Measurements from ENCODE around the gene ZFC3H1. TPM values are rescaled to one million over a fixed set of nuclear protein-coding genes. Genes with fewer than 3 reads are reported as not detected.

Gene ZFC3H1, protein sequence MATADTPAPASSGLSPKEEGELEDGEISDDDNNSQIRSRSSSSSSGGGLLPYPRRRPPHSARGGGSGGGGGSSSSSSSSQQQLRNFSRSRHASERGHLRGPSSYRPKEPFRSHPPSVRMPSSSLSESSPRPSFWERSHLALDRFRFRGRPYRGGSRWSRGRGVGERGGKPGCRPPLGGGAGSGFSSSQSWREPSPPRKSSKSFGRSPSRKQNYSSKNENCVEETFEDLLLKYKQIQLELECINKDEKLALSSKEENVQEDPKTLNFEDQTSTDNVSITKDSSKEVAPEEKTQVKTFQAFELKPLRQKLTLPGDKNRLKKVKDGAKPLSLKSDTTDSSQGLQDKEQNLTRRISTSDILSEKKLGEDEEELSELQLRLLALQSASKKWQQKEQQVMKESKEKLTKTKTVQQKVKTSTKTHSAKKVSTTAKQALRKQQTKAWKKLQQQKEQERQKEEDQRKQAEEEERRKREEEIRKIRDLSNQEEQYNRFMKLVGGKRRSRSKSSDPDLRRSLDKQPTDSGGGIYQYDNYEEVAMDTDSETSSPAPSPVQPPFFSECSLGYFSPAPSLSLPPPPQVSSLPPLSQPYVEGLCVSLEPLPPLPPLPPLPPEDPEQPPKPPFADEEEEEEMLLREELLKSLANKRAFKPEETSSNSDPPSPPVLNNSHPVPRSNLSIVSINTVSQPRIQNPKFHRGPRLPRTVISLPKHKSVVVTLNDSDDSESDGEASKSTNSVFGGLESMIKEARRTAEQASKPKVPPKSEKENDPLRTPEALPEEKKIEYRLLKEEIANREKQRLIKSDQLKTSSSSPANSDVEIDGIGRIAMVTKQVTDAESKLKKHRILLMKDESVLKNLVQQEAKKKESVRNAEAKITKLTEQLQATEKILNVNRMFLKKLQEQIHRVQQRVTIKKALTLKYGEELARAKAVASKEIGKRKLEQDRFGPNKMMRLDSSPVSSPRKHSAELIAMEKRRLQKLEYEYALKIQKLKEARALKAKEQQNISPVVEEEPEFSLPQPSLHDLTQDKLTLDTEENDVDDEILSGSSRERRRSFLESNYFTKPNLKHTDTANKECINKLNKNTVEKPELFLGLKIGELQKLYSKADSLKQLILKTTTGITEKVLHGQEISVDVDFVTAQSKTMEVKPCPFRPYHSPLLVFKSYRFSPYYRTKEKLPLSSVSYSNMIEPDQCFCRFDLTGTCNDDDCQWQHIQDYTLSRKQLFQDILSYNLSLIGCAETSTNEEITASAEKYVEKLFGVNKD (N-terminal part only)
- 8.9 and 17.1 TPM in 2 replicates for total RNA-seq (2016; rRNA removed; fragmentation: Illumina TruSeq; extraction: Trizol)
- 5.0 and 6.0 TPM in 2 replicates for total RNA-seq (2016; cell fraction: cytosol; rRNA removed; fragmentation: Illumina TruSeq; extraction: Trizol; ENCODE audit: low read depth)
- total RNA-seq (2016; cell fraction: insoluble cytoplasmic fraction; rRNA removed; fragmentation: Illumina TruSeq; extraction: Trizol) = 7.0 and 13.0 TPM in 2 replicates
- 4.6 and 5.9 TPM in 2 replicates for total RNA-seq (2016; cell fraction: membrane; rRNA removed; fragmentation: Illumina TruSeq; extraction: Trizol)
- total RNA-seq (2016; cell fraction: nucleus; rRNA removed; fragmentation: Illumina TruSeq; extraction: Trizol) = 73.8 and 77.3 TPM in 2 replicates
- 31.4 and 38.3 TPM in 2 replicates for polyA plus RNA-seq (2011; rRNA removed)
- polyA plus RNA-seq (2011; cell fraction: cytosol; rRNA removed) = 4.3 and 6.5 TPM in 2 replicates
- 96.5 and 110 TPM in 2 replicates for polyA plus RNA-seq (2011; cell fraction: nucleus; rRNA removed)
- 19.0 and 21.7 TPM in 2 replicates for polyA plus RNA-seq (2012)
- polyA plus RNA-seq (2016; cell fraction: cytosol; fragmentation: Illumina TruSeq; extraction: Trizol; ENCODE audit: low read depth) = 0.44 and 0.55 TPM in 2 replicates
- 7.3 and 8.6 TPM in 2 replicates for polyA plus RNA-seq (2016; cell fraction: insoluble cytoplasmic fraction; fragmentation: Illumina TruSeq; extraction: Trizol; ENCODE audit: low read depth)
- polyA plus RNA-seq (2016; cell fraction: membrane; fragmentation: Illumina TruSeq; extraction: Trizol; ENCODE audit: low read depth) = 1.7 and 1.9 TPM in 2 replicates
- polyA plus RNA-seq (2016; cell fraction: nucleus; fragmentation: Illumina TruSeq; extraction: Trizol; ENCODE audit: insufficient read depth, low read depth) = 99.4 and 110 TPM in 2 replicates
- 11.8 and 15.6 TPM in 2 replicates for polyA minus RNA-seq (2011; rRNA and poly(A)+ RNA removed; ENCODE audit: low replicate concordance)
- 6.1 and 11.4 TPM in 2 replicates for polyA minus RNA-seq (2011; cell fraction: cytosol; rRNA and poly(A)+ RNA removed)
- polyA minus RNA-seq (2011; cell fraction: nucleus; rRNA and poly(A)+ RNA removed) = 208 and 220 TPM in 2 replicates
- Bru-seq, nascent RNA = percentile 96 among the genes with signal in this experiment
- BruChase-seq, experiment 1, labeled RNA remaining after a 6-hour chase = percentile 82 among the genes with signal in this experiment
- percentile 95 among the genes with signal in this experiment for BruChase-seq, experiment 2, labeled RNA remaining after a 2-hour chase
- long read RNA-seq, experiment 1, transcript ZFC3H1-206 (2 exons, 1,771 nt) = major isoform, 5 of 12 reads
- long read RNA-seq, experiment 1, partial matches to known transcripts = 3 of 12 reads
- long read RNA-seq, experiment 1, other reads (novel, unspliced or antisense) = 3 of 12 reads
- long read RNA-seq, experiment 2, partial matches to known transcripts = 2 of 3 reads
- long read RNA-seq, experiment 2, other reads (novel, unspliced or antisense) = 1 of 3 reads

DNA sequence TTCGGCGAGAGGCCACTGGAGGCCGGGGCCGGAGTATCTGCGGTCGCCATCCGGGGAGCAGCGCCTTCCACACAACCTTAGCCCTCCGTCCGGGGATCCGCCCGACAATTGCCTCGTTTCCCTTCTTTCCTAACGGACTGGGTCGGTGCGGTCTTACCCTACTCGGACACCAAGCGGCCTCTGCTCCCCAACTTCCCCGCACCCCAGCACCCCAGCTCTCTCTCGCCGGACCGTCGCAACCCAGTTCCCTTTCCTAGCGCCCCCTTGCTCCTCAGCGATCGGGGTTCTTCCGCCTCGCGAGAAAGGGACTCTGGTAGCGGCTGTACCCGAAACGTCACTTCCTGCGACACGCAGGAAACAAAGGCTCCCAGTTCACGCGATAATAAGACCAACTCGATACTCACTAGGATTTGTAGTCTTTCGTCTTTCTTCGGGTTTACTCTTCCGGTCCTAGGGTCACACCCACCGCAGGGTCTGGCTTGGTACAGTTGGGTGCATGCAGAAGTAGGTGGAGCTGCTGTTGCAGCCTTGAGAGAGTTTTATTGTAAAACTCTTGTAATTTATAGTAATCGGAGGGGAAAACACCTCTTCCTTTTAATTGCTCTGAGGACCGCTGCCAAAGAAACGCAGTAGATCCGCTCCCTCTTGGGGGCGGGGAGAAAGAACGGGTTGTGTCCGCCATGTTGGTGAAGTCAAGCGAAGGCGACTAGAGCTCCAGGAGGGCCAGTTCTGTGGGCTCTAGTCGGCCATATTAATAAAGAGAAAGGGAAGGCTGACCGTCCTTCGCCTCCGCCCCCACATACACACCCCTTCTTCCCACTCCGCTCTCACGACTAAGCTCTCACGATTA, at the start of gene ZFC3H1, which contains the start of gene THAP2:
Gene ZFC3H1, minus strand, starts transcription at position 288 of the 850 bp plus-strand sequence. Its CDS starts 238 bp downstream, at position 50.
Gene THAP2, plus strand, starts transcription at position 741 of the 850 bp plus-strand sequence. CDS start 209 bp downstream, outside the sequence.
- peak; percentile 94 for ATAC-seq
- Histone ChIP-seq H4K20me1 (ENCODE audit: insufficient read depth, low read length) (peaks cover 19% of the 10 kb centered on the region), H3K9me3 (ENCODE audit: low read length) (no peaks in the 10 kb centered on the region), H2AFZ (ENCODE audit: low read length) (peak within 1 kb of the TSS; percentile 79), H3K79me2 (ENCODE audit: insufficient read depth, low read length) (peaks cover 57% of the 10 kb centered on the region), H3K27ac (ENCODE audit: extremely low read length, insufficient read depth, low read length) (peak within 1 kb of the TSS; percentile 99), H3K4me2 (ENCODE audit: low read depth, low read length) (peak within 1 kb of the TSS; percentile 85), H3K36me3 (replicated peaks in 1 of 2; ENCODE audit: control insufficient read depth in 1 of 2, insufficient read depth in 2 of 2, low read length in 2 of 2) (peaks cover 0 to 16% of the 10 kb centered on the region in 2 experiments; a peak in 3 of 5 replicates), H3K4me1 (ENCODE audit: insufficient read depth, low read length) (peaks cover 25% of the 10 kb centered on the region), H3K9ac (ENCODE audit: insufficient read depth, low read depth, low read length) (peak within 1 kb of the TSS; percentile 95), H3K27me3 (ENCODE audit: control insufficient read depth in 1 of 2, insufficient read depth in 2 of 2, low read length in 2 of 2) (no peaks in the 10 kb centered on the region; a peak in 1 of 5 replicates), H3K4me3 (replicated peaks in 1 of 3; ENCODE audit: insufficient read depth in 1 of 3, low read depth in 2 of 3, low read length in 3 of 3) (peak within 1 kb of the TSS; percentile 88 to 97 (median 94))
- in situ Hi-C loops (cut with HindIII; ENCODE audit: extremely low pct_ligation_motif_present, low pct_unique_long_range_greater_than_20kb) (loop anchor here (5.0 kb wide), 1 partner anchor 89 kb away; the partner anchor contains the start of gene RAB21), intact Hi-C loops (cut with micrococcal nuclease; ENCODE audit: unreplicated experiment) (loop anchor here (2.0 kb wide), 1 partner anchor 83 kb away; no protein-coding TSS in a partner anchor)
- no TSS peak for BruUV-seq (replicated peaks)
- FAIRE-seq = peak; percentile 95
- POLR2A ChIA-PET = interaction anchor here (0.8 to 2.9 kb wide), 13 partner anchors 10 to 225 kb away, joined by 3 to 78 read pairs (median 6); partner anchors contain the start of genes RAB21 and TMEM19
- CTCF ChIA-PET (ENCODE audit: low intra/inter-chr PET ratio, low total read pairs) = no interaction called here
- WGBS (ENCODE audit: low lambda C conversion rate) = under 1% methylated on average over 41 of the region's 57 CpGs
- peak; percentile 99 for DNase-seq (ENCODE audit: low spot score)
- TF ChIP-seq MED1 (CRISPR knock-in tag; IDR thresholded peaks at IDR 0.05) (peak; percentile 32; the same call in 1 of the 2 replicates), PHF5A (CRISPR knock-in tag; IDR thresholded peaks at IDR 0.05; ENCODE audit: low read depth, unreplicated experiment) (no peak), NCOR1 (IDR thresholded peaks at IDR 0.05; ENCODE audit: borderline replicate concordance, low read length) (peak; percentile 46; the same call in 1 of the 2 replicates), ZNF329 (CRISPR knock-in tag; IDR thresholded peaks at IDR 0.05; ENCODE audit: low read depth) (0 out of 2 replicates have a peak, but pooled peaks have one; percentile 19), RFXAP (CRISPR knock-in tag; IDR thresholded peaks at IDR 0.05; ENCODE audit: borderline replicate concordance) (peak; percentile 44; the same call in 1 of the 2 replicates), POGZ (CRISPR knock-in tag; IDR thresholded peaks at IDR 0.05) (peak; percentile 82), ZNF335 (CRISPR knock-in tag; IDR thresholded peaks at IDR 0.05) (peak; percentile 70), ZNF138 (CRISPR knock-in tag; IDR thresholded peaks at IDR 0.05; ENCODE audit: low read depth) (peak; percentile 76; the same call in 1 of the 2 replicates), ZNF484 (CRISPR knock-in tag; IDR thresholded peaks at IDR 0.05; ENCODE audit: borderline replicate concordance, low read depth) (no peak)
- TF ChIP-seq, protein P1, sequence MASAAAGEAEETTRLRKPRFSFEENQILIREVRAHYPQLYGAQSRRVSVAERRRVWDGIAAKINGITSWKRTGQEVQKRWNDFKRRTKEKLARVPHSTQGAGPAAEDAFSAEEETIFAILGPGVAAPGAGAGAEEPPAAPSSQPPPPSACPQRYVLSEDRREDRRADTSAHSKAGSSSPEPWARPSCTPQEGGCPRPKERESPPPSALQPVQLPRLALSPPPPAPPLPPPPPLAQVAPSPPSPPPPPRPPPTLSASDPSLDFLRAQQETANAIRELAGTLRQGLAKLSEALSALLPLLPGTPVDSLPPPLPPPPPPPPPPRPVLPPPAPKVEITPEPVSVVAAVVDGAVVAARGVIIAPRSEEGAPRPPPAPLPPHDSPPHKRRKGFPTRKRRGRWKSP (CRISPR knock-in tag; IDR thresholded peaks at IDR 0.05) = peak; percentile 45; the same call in 1 of the 2 replicates

Measured in HepG2 (cell line).